ENCODE data around the gene ARPC3. TPM values are rescaled to one million over a fixed set of nuclear protein-coding genes. Genes with fewer than 3 reads are reported as not detected.

Gene ARPC3
- total RNA-seq, 4 donors from 2014 or later = 169 to 516 (median 218) TPM

- intact Hi-C loops (cut with DNase I) = no loop called here
- peak in 2 of 6 experiments; percentile 6 to 19 for TF ChIP-seq CTCF (IDR thresholded peaks at IDR 0.05)
- TF ChIP-seq POLR2A (IDR thresholded peaks at IDR 0.05) = peak in 1 of 2 donors; percentile 56
- no peaks in the 10 kb centered on the region for H3K27me3 ChIP-seq
- H3K9me3 ChIP-seq = no peaks in the 10 kb centered on the region
- peak within 1 kb of the TSS; percentile 88 to 98 (median 93) for H3K27ac ChIP-seq
- H3K4me1 ChIP-seq = peaks cover 5 to 11% of the 10 kb centered on the region in 2 donors
- DNase-seq = peak; percentile 90 to 92
- WGBS, 2 donors = 0 to 1% methylated on average over 15 to 35 of the region's 62 CpGs
- peak within 1 kb of the TSS; percentile 21 to 94 (median 88) for H3K4me3 ChIP-seq (replicated peaks in 1 of 3)
- no peaks in the 10 kb centered on the region for H3K36me3 ChIP-seq
Measured at GRCh38 chr12:110403146-110403975, 46.8 kb downstream of the ARPC3 start, which contains the start of gene ANAPC7. Gene ANAPC7 (minus strand): TSS chr12:110403708. CDS start chr12:110403627, 81 bp downstream.

Small RNA genes within 50 kb of the gene (small RNA-seq; reads per million reads assigned to genes)
- not detected for gene RF00278

Other genes with a start within 250 kb of the ARPC3 start
- 100 to 1,000 TPM; 126 to 220 (median 174) TPM for gene ATP2A2, start 169.1 kb downstream of the ARPC3 start, total RNA-seq
- 10 to 100 TPM; 49.4 to 61.9 (median 50.9) TPM for gene ANAPC7, start 46.6 kb downstream of the ARPC3 start, total RNA-seq
- 10 to 100 TPM; 17.1 to 23.6 (median 17.9) TPM for gene GPN3, start 17.9 kb upstream of the ARPC3 start, total RNA-seq
- gene FAM216A, start 18.5 kb upstream of the ARPC3 start, total RNA-seq = 10 to 100 TPM in 1 of 4 donors, 1 to 10 TPM in 3; 2.6 to 10.1 (median 5.5) TPM
- 100 to 1,000 TPM in 3 of 4 donors, 10 to 100 TPM in 1; 94.0 to 188 (median 133) TPM for gene VPS29, start 51.8 kb upstream of the ARPC3 start, total RNA-seq
- under 1 TPM in 2 of 4 donors, not detected in 2; 0.40 to 0.45 TPM for gene RAD9B, start 52.0 kb upstream of the ARPC3 start, total RNA-seq
- 10 to 100 TPM; 15.8 to 28.9 (median 22.8) TPM for gene PPTC7, start 133.0 kb upstream of the ARPC3 start, total RNA-seq
- gene TCTN1, start 163.8 kb upstream of the ARPC3 start, total RNA-seq = 100 to 1,000 TPM in 3 of 4 donors, 10 to 100 TPM in 1; 98.8 to 204 (median 125) TPM
- 1 to 10 TPM; 4.4 to 6.9 (median 4.5) TPM for gene HVCN1, start 238.8 kb upstream of the ARPC3 start, total RNA-seq

All from thyroid gland (tissue), 4 donors.